ENCODE results near the gene TMEFF2.
A peak's percentile ranks its signal among the peaks of the same experiment; 100 is the strongest.

Gene TMEFF2

DNA sequence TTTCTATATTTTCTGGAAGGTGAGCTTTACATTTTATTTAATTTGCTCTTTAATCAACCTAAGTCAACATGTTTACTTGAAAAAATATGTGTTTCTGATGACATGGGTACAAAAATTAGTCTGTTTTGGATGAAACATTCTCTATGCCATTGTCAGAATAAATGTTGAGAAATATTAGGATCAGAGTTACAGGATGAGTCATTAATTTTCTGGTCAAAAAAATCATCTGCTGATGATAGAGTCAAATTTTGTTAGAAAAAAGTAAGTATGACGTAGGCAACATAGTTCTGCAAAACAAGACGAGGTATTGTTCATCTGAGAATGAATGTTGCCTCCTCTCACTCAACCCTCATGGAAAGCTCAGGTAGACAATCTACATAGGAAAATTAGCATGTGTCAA, 240.3 kb downstream of the TMEFF2 start:
- DNase-seq = no peak

DNA sequence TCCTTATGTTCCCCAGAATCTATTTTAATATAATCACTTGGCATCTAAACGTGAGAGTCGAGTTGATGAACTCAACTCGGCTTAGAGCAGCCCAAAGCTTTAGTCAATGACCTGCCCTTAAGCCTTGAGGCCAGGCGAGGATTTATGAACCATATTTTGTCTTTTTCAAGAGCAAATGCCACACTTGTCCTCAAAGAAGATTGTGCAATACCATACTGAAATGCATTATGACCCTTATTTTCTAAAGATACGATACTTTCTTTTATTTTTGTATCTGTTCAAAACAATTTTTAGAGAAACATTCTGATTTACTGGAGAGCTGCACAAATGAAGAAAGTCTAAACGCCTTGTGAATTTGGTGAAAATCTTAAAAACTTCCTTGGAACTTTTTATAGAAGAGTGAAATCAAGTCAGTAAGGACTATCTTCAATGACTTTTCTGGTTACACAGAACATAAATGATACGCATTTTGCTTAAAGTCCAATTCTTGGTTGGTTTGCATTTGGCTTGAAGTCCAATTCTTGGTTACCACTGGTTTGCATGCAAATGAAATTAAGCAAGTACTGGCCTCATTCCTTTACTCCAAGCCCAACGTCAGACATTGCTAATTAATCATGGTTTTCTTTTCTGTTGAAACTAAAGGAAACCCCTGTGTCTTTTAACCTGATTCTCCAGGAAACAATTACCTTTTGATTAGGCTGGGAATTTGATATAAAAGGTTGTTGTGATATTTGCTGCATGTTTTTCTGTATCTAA, 242.0 kb downstream of the TMEFF2 start:
- DNase-seq = no peak

DNA sequence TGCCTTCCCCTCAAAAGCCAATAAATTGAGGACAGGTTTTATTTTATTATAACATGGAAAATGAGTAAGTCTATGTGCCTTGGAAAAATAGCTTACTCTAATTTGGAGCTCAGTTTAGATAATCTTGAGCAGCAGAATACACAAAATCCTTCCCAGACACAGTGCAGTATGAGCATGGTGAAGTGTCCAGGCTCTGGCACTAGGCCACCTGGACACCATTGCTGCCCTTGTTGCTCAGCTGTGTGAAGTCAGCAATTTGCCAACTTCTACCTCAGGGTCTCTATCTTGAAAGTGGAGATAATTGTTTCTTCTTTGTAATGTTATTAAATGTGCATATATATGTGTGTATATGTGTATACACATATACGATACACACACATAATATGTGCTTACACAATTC, 242.9 kb downstream of the TMEFF2 start:
- DNase-seq = no peak

DNA sequence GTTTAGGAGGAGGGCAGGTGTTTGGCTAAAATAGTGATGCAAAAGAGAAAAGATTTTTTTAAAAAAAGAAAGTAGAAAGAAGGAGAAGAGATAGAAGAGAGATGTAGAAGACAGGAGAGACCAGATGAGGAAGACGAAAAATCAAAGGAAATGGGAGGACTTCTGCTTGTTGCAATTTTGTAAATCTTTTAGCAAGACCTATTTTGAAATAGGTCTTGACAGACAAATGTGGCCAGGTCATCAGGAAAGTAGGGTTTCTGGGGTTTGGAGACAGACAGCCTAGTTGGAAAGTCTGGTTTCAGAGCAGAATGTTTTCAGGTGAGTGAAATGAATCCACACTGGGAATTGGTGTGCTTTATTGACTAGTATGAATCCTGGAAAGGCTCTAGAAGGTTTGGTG, 243.4 kb downstream of the TMEFF2 start:
- DNase-seq = no peak

DNA sequence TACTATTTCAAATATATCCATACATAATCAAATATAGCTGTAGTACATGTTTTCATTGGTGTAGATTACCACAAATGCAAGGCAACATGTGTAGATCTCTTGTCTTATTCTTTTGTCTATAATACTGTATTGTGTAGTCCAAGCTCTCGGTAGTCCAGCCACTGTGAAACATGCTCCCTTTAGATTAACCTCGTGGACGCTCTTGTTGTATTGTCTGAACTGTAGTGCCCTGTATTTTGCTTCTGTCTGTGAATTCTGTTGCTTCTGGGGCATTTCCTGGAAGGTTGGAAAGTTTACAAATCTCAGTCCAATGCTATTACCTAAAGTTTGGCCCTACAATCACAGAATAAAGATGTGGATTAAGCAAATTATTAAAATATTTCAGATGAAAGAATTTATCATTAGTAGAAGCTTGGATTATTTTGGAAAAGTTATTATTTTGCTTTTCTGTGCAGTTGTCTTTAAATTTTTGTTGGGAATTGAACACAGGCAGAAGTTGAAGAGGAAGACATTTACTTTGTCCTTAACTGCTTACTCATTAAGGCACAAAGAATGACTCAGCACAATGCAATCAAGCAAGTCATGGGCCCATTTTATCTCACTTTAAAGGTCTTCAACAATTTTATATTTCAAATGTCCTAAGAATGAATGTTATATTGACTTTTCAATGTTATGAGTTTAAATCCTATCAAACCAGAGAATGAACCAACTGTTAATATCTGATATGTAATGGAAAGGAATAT, 244.4 kb downstream of the TMEFF2 start:
- DNase-seq = no peak

DNA sequence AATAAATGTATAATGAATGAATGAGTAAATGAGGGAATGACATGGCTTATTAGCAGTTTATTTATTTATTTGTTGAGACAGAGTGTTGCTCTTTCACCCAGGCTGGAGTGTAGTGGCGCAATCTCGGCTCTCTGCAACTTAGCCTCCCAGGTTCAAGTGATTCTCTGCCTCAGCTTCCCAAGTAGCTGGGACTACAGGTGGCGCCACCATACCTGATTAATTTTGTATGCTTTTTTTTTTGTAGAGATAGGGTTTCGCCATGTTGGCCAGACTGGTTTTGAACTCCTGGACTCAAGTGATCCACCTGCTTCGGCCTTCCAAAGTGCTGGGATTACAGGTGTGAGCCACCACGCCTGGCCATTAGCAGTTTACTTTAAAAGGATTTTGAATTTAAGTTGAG, 247.5 kb downstream of the TMEFF2 start:
- no peak for DNase-seq

DNA sequence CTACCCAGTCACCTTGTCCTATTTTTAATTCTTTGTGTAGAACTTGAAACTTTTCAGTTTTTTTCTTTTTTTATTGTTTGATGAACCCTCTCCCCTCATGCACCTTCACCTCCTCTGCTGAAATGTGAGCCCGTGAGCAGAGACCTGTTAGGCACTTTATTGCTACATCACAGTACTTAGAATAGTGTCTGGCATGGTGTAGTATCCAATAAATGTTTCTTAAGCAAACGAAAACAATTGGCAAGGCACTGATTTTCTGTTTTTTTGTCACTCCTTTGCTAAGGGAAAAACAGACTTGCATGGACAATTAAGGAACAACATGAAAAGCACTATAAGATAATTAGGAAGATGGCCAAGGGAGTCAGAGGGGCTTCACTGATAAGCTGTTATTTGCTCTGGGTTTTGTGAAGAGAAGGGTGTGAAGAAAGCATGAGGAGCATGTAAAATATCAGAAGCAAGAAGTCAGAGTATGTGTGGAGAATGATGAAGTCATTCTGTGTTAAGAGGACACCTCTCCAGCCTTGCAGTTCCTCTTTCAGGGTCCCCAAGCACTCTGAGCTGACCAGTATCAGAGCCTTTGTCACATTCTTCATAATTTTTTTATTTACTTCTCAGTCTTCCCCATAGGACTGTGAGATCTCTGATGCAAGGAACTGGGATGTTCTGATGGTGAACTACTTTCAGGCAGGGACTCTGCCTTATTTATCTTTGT, 248.1 kb downstream of the TMEFF2 start:
- no peak for DNase-seq

DNA sequence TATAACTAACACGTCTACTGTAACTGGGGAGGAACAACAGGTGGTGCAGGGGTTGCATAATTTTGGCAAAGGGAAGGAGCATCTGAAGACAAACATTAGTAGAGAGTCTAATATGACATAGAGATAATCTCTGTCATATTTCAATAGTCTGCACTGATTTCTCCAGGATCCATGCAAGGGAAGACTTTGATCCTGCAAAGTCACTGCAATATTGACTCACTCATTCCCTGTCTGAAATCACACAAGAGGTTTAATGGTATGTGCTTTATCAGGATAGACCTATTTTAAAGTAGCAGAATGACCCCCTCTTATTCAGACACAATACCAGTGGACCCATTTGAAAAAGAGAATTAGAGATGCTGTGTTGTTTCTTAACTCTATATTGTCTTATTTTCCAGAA, 249.1 kb downstream of the TMEFF2 start:
- no peak for DNase-seq

DNA sequence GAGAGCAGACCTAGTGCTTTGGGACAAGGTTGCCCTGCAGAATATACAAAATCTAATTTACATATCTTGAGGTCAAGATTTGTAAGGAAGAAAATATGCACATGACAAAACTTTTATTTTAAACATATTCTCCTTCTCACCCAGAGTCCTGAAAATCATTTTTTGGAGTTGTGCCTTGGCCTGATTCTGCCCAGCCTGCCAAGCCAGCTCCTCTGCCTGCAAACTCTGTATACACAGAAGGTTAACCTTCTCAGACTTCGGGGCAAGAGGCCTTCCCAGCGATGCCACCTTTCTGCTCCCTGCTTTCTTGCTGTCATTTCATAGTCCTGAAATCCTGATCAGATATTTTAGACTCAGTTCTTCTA, 252.0 kb downstream of the TMEFF2 start:
- no peak for DNase-seq

DNA sequence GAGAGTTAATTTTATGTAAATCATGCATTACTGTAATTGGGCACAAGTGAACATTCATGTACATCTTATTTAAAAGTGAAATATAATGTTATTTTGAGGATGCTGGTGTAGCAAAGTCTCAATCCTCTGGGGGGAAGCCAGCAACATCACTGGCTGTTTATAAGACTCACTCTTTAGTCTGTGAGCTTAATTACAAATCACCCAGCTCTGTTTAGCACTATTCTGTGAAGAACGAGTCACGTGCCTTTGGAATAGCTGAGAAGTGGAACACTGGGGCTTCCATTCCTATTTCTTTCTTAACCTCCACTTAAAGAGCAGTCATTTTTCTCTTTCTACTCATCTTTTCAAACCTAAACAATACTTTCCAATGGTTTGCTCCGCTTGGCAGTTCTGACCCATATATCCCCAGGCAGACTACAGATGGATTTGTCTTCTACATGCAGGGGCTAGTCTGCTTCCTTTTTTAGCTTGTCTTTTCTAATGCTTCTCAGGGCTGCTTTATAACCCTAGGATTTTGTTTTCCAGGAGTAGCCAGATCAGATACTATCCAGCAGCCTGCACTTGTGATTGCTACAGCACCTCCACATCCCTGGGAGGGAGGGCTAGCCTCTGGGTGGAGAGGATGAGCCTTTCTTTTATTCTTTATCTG, 252.5 kb downstream of the TMEFF2 start:
- no peak for DNase-seq

DNA sequence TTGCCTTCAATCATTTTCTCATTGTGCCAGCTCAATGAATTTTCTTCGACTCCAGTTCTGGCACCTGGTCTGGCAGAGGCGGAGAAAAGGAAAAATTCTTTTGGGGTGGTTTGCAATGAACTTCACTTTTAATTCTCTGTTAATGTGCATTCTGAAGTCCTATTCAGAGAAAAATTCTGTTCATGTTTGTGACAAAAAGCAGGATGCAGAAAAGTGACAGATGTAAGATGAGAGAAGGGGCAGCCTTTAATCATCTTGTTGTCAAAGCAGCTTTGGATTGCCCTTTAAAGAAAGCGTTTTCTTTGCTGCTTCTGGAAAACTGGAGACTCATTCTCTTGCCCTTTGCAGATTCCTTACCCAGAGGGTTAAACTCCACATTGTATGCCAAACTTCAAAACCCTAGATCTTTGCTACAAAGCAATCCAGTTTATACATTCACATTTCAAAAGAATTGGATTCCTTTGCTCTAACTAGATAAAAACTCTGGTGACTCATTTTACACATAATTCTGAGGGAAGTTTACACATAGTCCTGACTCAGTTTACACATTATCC, 253.3 kb downstream of the TMEFF2 start:
- DNase-seq = no peak

DNA sequence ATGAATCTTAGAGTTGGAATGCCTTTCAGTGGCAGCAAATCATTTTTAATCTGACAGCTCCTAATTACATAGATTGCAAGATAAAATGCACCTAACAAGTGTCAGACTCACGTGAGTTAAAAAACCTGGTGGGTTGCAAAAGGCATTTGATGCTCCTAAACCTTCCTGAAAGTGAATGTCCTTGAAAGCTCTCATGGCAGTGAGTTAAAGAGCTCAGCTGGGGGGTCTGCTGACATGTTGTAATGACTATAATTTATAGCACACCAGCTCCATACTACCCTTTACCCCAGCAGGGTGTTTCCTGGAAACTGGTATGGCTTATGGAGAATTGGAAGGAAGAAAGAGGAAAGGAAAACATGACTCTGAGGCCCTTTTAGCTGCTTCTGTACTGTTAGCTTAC, 256.0 kb downstream of the TMEFF2 start:
- no peak for DNase-seq

DNA sequence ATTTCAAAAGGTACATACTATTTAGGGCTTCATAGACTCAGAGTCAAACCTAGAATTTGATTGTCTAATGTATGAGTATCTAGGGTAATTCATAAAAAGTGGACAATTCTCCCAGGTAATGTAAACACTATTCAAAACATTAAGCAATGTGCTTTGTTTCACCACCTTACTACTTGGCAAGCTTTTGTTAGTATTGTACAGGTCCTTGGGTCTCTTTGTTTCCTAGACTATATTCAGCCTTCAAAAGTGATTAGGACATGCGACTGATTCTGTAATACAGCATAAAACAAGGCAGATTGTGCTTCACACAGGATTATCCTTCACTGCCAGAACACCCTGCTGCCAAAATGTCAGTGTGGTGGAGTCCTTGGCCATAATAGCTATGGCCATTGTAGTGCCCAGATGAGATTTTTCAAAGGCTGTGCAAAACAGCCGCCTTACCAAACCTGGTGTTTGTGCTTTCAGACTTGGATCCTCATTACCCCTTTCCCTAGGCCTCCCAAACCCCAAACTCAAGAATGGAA, 257.8 kb downstream of the TMEFF2 start:
- DNase-seq = peak in 1 of 6 experiments; percentile 1

DNA sequence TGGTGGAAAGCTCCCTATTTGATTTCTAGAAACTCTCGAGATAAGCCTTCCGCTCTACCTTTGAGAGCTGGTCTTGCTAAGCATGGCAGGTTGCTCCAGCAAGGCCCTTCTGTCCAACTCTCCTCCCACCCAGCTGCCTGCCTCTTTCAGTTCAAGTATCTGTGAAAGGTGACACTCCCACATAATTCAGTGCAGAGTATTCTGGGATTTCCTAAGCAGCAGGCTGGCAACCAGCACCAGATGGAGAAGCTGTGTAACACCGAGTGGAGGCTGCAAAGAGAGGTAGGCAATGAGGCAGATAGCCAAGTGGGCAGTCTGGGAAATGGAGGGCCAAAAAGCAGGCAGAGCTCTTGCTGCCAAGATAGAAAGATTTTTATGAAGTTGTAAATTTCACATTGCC, 259.5 kb downstream of the TMEFF2 start:
- DNase-seq = no peak

DNA sequence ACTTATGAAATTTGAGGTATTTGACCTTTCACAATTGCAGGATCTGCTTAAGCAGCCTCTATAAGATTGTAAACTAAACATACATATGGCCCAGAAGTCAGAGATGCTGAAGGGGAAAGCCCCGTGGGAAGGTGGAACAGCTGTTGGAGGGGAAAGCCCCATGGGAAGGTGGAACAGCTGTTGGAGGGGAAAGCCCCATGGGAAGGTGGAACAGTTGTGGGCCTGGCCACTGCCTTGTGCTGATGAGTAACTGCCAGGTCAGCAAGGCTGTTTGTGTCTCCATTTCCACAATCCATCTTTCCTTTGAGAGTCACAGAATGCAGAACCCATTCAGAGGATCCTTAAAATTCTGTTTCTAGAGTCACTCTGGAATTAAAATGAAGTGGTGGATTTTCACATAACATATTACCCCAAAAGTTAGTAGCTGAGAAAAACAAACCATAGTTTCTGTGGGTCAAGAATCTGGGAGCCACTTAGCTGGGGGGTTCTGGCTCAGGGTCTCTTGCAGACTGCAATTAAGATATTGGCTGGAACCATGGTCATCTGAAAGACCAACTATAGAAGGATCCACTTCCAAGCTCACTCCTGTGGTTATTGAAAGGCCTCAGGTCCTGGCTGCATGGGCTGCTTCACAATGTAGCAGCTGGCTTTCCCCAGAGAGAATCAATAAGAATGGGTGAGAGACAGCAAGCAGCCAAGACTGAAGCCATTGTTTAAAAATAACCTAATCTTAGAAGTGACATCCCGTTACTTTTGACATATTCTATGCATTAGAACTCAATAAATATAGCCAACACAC, 261.2 kb downstream of the TMEFF2 start:
- no peak for DNase-seq

DNA sequence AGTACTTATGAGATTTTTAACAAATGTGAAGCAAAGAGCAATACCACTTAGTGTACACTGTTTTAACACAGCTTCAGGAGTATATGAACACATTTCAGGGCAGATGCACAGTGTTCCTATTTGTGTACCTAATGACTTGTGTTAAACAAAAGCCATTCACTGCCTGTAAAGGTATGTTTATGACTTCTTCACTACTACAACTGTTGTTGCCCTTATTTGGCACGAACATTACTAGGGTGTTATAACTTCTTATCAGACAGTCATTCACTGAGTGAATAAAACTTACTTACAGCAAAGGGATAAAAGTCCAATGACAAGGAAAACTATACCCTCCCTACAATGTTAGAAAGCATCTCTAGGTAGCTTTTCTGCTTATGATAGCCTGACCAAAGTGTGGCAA, 262.4 kb downstream of the TMEFF2 start:
- DNase-seq = no peak

DNA sequence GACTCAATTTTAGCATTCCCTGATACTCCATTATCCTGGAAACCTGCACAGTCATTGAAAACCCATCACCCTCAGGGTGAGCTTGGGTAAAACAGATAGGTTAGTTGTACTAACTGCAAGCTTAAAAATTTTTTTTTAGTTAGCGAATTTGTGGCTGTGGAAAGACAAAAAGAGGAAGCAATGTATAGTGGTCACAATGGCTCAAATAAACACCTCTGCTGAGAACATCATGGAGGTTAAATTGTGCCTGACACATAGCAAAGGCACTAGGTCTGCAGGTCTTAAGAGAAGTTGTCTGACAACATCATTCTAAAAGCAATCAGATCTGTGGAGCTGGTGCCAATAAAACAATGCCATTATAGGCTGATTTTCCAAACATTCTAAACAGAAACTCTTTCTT, 263.4 kb downstream of the TMEFF2 start:
- DNase-seq = no peak

DNA sequence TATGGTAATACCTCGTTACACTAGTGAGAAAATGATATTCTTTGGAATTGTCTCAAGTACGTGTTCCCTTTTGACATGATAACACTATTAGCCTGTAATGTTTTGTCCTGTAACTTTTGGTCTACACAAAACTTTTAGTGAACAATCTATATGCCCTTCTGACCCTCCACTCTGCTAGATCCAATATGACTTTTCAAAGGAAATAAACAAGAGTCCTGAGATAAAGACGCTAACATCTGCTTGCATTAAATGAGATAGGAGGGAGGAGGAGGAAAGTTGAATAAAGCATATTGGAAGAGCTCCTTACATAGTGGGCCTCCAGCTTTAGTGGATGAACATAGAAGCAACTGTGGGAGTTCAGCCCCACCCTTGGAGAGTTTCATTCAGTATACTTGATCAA, 264.5 kb downstream of the TMEFF2 start:
- DNase-seq = no peak

DNA sequence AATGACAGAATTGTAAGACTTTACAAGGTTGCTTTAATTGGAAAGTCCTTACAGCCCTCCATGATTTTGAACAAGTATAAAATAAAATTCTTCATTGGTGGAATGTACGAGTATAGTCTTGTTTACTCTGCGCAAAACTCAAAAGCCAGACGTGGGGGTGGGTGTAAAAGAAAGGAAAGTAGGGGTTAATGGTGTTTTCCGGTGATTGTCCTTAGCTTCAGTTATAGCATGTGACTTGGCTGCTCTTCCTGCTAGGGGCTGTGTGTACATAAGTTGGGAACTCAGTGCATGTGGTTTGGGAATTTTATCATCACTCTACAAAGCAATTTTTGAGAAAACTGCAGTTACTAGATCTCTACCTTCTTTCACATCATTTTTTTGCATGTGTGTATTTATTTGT, 265.4 kb downstream of the TMEFF2 start:
- DNase-seq = no peak

DNA sequence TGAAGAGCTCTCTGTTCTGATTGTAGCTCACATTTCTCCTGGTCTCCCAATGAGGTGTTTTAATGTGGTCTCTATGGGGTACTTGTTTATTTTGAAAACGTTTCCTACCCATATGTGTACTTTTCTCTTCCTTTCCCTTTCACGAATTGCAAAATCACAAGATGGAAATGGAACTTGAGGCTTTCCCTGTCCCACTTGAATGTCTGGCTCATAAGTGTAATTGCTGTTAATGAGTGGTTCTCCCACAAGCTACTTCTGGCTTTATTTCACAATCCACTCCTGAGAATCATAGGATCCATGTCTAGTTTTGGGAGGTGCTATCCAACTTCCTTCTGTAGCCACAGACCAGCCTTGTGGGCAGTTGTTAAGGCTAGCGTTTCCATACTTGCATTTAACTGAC, 266.7 kb downstream of the TMEFF2 start:
- no peak for DNase-seq

DNA sequence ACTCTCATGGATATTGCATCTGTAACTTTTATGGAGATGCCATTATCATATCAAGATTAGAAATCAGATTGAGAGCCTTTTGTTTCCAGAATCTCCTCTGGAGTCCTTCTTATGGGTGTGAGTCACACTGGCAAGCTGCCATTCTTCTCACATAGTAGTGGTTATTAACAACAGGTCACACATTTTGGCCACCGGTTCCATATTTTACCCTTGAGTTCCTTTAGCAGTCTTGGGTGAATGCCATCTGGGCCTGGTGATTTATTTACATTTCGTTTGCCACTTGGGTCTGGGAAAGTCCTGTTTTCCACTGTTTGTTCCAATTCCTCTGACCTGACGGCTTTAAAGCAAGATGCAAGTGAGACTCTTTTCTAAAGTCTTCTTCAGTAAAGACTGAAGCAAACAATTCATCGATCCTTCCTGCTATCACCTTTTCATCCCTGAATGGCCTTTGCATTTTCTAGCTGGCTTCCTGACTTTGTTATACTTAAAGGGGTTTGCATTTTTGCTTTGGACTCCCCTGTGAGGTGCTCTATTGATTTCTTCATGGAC, 267.3 kb downstream of the TMEFF2 start:
- no peak for DNase-seq

DNA sequence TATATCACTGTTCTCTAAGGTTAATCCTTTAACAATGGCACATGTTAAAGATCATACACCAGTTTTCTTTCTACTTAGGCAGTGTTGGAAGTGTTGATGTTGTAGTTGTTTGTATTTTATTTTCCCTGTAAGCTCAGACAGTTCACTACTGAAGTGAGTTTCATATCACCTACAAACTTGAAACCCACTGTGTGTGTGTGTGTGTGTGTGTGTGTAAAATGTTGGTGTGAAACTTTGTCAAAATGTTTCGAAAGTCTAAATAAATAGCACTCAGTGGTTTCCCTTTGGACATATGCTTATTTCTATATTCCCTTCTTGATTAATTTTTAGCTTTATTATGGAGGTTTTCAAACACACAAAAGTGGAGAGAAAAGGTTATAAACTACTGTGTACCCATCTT, 268.1 kb downstream of the TMEFF2 start:
- DNase-seq = no peak

Data from stimulated activated naive CD4-positive, alpha-beta T cell (primary cell).